Measurements from ENCODE around the gene FAM149A. TPM values are rescaled to one million over a fixed set of nuclear protein-coding genes. Genes with fewer than 3 reads are reported as not detected.

FAM149A gene
- total RNA-seq, 4 donors from 2014 or later: 1.5 to 5.9 (median 3.3) TPM

- Histone ChIP-seq H3K36me3 (no peaks in the 10 kb centered on the region), H3K27ac (no peak overlapping the region), H3K4me1 (no peaks in the 10 kb centered on the region), H3K9me3 (no peaks in the 10 kb centered on the region), H3K27me3 (no peaks in the 10 kb centered on the region), H3K4me3 (no peak overlapping the region)
- in situ Hi-C loops (cut with MboI; ENCODE audit: low sequenced_read_pairs in 4 of 4): no loop called here
- DNase-seq (no peak), ATAC-seq (no peak)
- intact Hi-C loops (cut with DNase I; ENCODE audit: low total_unique reads): no loop called here
- TF ChIP-seq POLR2A (IDR thresholded peaks at IDR 0.05) (no peak), CTCF (IDR thresholded peaks at IDR 0.05 in 4 of 5, conservative IDR thresholded peaks at IDR 0.05 in 1 of 5) (no peak)
Measured at GRCh38 chr4:186097386-186097785, 7.1 kb upstream of the FAM149A start.

- no peak for TF ChIP-seq POLR2A (IDR thresholded peaks at IDR 0.05)
- no peak for TF ChIP-seq CTCF (IDR thresholded peaks at IDR 0.05 in 4 of 5, conservative IDR thresholded peaks at IDR 0.05 in 1 of 5)
- H3K27ac ChIP-seq: no peak overlapping the region
- no peaks in the 10 kb centered on the region for H3K9me3 ChIP-seq
- no peak for ATAC-seq
- intact Hi-C loops (cut with DNase I; ENCODE audit: low total_unique reads): no loop called here
- H3K4me1 ChIP-seq: peaks cover 3 to 5% of the 10 kb centered on the region in 2 donors
- no peak overlapping the region for H3K4me3 ChIP-seq
- H3K27me3 ChIP-seq: peaks cover 21 to 38% (median 22%) of the 10 kb centered on the region in 3 donors
- in situ Hi-C loops (cut with MboI; ENCODE audit: low sequenced_read_pairs in 4 of 4): no loop called here
- DNase-seq: no peak
- no peaks in the 10 kb centered on the region for H3K36me3 ChIP-seq
Measured at GRCh38 chr4:186102931-186103330, 1.6 kb upstream of the FAM149A start.

DNA sequence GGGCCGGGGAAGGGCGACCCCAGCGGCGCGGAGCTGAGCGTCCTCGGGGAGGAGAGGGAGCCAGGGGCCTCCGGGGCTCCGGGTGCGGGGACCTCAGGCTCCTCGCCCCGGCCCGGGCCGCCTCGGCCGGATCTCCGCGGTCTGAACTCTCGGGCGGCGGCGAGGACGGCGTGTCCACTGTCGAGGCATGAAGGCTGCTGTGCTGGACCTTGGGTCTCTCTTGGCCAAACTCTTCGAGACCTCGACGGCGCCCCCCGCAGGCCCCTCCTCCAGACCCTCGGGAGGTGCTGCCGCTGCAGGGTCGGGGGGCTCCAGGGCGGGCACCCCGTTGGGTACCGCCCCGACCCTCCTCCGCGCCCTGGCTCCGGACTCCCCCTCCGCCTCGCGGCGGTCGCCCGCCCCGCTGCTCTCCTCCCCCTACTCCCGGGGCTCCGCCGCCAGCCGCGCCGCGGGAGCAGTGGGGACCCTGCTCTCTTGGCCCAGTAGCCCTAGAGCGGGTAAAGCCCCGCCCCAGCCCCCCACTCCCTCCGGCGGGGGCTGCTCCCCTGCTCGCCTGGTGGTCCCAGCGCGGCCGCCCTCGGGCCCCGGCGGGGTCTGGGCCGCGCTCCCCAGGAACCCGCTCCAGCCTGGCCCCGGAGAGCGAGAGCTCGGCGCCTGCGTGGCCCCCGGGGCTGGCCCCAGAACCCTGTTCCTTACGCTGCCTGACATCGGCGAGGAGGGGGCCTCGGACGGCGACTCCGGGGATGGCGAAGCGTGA is 564 bp downstream of the FAM149A start:
- intact Hi-C loops (cut with DNase I; ENCODE audit: low total_unique reads): no loop called here
- no peaks in the 10 kb centered on the region for H3K36me3 ChIP-seq
- H3K27ac ChIP-seq: no peak overlapping the region
- in situ Hi-C loops (cut with MboI; ENCODE audit: low sequenced_read_pairs in 4 of 4): no loop called here
- DNase-seq: no peak
- H3K4me1 ChIP-seq: peaks cover 3 to 5% of the 10 kb centered on the region in 2 donors
- peaks cover 21 to 40% (median 22%) of the 10 kb centered on the region in 3 donors for H3K27me3 ChIP-seq
- TF ChIP-seq POLR2A (IDR thresholded peaks at IDR 0.05) (no peak), CTCF (IDR thresholded peaks at IDR 0.05 in 4 of 5, conservative IDR thresholded peaks at IDR 0.05 in 1 of 5) (no peak)
- peak in 1 of 2 donors; percentile 30 for ATAC-seq
- no peaks in the 10 kb centered on the region for H3K9me3 ChIP-seq
- peak overlapping the region; percentile 45 to 59 (median 53) for H3K4me3 ChIP-seq

- in situ Hi-C loops (cut with MboI; ENCODE audit: low sequenced_read_pairs in 4 of 4): no loop called here
Measured at GRCh38 chr4:186105647-186106321, 1.3 kb downstream of the FAM149A start.

More at GRCh38 chr4:186105647-186106321, 1.3 kb downstream of the FAM149A start:
- intact Hi-C loops (cut with DNase I; ENCODE audit: low total_unique reads): no loop called here
- TF ChIP-seq POLR2A (IDR thresholded peaks at IDR 0.05) (no peak), CTCF (IDR thresholded peaks at IDR 0.05 in 4 of 5, conservative IDR thresholded peaks at IDR 0.05 in 1 of 5) (no peak)
- H3K4me3 ChIP-seq: peak overlapping the region in 3 of 4 donors; percentile 51 to 59 (median 55)
- H3K27me3 ChIP-seq: peaks cover 21 to 40% (median 22%) of the 10 kb centered on the region in 3 donors
- peaks cover 3 to 5% of the 10 kb centered on the region in 2 donors for H3K4me1 ChIP-seq
- ATAC-seq (peak in 1 of 2 donors; percentile 23), DNase-seq (no peak)
- H3K9me3 ChIP-seq: no peaks in the 10 kb centered on the region
- no peak overlapping the region for H3K27ac ChIP-seq
- no peaks in the 10 kb centered on the region for H3K36me3 ChIP-seq
